CD4-positive, alpha-beta T cell treated with Interleukin-6 at 100 ng/mL for 8 hours (primary cell): Measurements from ENCODE around the gene CSF2RB.

ENCODE experiments used
- DNase-seq: peaks from one replicate; pipeline ENCODE4 v3.0.0-alpha.2; 2020; ENCODE audit warnings: mixed read lengths, low spot score

CSF2RB gene

GRCh38 chr22:36921309-36922104 lies 8.1 kb downstream of the CSF2RB start:
- DNase-seq: no peak

GRCh38 chr22:36922105-36922608 lies 8.7 kb downstream of the CSF2RB start:
- no peak for DNase-seq

GRCh38 chr22:36922711-36923110 lies 9.3 kb downstream of the CSF2RB start:
- no peak for DNase-seq

GRCh38 chr22:36923131-36923788 lies 9.8 kb downstream of the CSF2RB start:
- no peak for DNase-seq

- no peak for DNase-seq
Measured at GRCh38 chr22:36924151-36924698, 10.8 kb downstream of the CSF2RB start.

GRCh38 chr22:36925388-36926290 lies 12.2 kb downstream of the CSF2RB start:
- no peak for DNase-seq

GRCh38 chr22:36926309-36926708 lies 12.9 kb downstream of the CSF2RB start:
- DNase-seq: no peak

- no peak for DNase-seq
Measured at GRCh38 chr22:36926721-36927435, 13.4 kb downstream of the CSF2RB start.

- DNase-seq: no peak
Measured at GRCh38 chr22:36927671-36928070, 14.2 kb downstream of the CSF2RB start.

GRCh38 chr22:36928196-36928595 lies 14.8 kb downstream of the CSF2RB start:
- no peak for DNase-seq

GRCh38 chr22:36928786-36929535 lies 15.5 kb downstream of the CSF2RB start:
- DNase-seq: no peak

- no peak for DNase-seq
Measured at GRCh38 chr22:36929621-36930020, 16.2 kb downstream of the CSF2RB start.

GRCh38 chr22:36930041-36930935 lies 16.9 kb downstream of the CSF2RB start:
- no peak for DNase-seq

- no peak for DNase-seq
Measured at GRCh38 chr22:36931446-36931845, 18.0 kb downstream of the CSF2RB start.

GRCh38 chr22:36933629-36934417 lies 20.4 kb downstream of the CSF2RB start:
- no peak for DNase-seq

GRCh38 chr22:36934418-36935312 lies 21.2 kb downstream of the CSF2RB start:
- no peak for DNase-seq

GRCh38 chr22:36935313-36935610 lies 21.8 kb downstream of the CSF2RB start:
- no peak for DNase-seq

- DNase-seq: no peak
Measured at GRCh38 chr22:36935694-36936093, 22.3 kb downstream of the CSF2RB start.
